GM12874 (cell line): Measurements from ENCODE around the gene MYL9.

Experiments
- TF ChIP-seq, protein P1 (sequence below): IDR thresholded peaks from 2 replicates; pipeline ENCODE4 v1.5.1; 2011; ENCODE audit warnings: low read depth, mild to moderate bottlenecking, control low read depth, low read length, moderate library complexity; ENCODE audit not compliant: insufficient read depth

MYL9 gene

DNA sequence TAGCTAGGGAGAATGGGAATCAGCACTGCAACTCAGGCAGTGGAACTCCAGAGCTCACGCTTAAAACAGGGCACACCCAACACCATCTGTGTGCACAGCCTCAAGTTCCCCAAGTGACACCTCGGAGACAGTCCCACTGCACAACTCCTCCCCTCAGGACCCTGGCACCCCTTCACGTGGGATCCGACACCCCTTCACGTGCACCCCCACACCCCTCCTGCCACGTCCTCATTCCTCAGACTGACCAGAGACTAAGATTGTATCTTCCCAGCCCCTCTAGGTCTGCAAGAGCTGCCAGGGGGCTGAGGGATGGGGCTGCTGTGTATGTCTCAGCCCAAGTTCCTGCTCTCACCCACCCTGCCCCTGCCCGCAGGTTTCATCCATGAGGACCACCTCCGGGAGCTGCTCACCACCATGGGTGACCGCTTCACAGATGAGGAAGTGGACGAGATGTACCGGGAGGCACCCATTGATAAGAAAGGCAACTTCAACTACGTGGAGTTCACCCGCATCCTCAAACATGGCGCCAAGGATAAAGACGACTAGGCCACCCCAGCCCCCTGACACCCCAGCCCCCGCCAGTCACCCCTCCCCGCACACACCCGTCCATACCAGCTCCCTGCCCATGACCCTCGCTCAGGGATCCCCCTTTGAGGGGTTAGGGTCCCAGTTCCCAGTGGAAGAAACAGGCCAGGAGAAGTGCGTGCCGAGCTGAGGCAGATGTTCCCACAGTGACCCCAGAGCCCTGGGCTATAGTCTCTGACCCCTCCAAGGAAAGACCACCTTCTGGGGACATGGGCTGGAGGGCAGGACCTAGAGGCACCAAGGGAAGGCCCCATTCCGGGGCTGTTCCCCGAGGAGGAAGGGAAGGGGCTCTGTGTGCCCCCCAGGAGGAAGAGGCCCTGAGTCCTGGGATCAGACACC is 7.6 kb downstream of the MYL9 start:
- TF ChIP-seq, protein P1, sequence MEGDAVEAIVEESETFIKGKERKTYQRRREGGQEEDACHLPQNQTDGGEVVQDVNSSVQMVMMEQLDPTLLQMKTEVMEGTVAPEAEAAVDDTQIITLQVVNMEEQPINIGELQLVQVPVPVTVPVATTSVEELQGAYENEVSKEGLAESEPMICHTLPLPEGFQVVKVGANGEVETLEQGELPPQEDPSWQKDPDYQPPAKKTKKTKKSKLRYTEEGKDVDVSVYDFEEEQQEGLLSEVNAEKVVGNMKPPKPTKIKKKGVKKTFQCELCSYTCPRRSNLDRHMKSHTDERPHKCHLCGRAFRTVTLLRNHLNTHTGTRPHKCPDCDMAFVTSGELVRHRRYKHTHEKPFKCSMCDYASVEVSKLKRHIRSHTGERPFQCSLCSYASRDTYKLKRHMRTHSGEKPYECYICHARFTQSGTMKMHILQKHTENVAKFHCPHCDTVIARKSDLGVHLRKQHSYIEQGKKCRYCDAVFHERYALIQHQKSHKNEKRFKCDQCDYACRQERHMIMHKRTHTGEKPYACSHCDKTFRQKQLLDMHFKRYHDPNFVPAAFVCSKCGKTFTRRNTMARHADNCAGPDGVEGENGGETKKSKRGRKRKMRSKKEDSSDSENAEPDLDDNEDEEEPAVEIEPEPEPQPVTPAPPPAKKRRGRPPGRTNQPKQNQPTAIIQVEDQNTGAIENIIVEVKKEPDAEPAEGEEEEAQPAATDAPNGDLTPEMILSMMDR: no peak

DNA sequence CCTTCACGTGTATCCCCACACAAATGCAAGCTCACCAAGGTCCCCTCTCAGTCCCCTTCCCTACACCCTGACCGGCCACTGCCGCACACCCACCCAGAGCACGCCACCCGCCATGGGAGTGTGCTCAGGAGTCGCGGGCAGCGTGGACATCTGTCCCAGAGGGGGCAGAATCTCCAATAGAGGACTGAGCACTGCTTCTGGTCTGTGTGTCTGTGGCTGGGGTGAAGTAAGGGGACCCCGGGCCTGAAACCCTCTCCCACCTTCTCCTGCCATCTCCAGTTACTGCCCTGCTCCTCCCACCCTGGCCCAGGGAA is 8.3 kb downstream of the MYL9 start:
- TF ChIP-seq, protein P1: no peak

DNA sequence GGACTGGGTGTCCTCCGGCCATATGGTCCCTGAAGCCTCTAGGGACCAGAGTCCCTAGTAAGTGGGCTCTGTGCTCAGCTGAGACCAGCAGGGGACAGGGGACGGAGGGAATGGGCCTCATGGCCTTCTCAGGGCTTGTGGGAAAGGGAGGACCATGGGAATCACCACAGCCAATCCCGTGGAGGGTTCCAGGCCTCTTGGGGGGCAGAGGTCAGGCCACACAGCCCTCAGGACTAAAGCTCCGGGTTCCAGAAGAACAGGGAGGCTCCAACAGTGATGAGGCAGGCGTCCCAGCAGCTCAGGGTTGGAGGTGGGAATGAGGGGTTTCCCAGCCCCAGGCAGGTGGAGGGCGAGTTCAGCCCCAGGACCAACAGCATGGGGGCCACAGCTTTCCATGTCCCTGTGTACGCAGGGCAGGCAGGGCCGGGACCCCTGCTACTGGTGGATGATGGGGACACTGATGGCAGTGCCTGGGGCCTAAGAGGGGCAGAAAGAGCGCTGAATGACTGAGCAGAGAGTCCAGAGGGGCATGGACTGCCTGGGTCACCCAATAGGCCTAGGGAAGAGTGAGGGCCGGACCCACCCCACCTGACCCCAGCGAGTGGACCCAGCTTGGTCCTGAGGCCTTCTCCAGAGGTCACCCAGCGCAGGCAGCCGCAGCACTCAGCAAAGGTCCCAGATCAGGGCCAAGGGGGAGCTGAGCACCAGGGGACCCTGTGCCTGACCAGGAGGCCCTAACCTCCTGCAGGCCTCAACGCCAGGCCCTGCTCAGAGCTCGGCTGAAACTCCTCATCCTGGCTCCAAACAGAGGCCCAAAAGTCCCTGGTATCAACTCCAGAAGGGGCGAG is 8.8 kb downstream of the MYL9 start:
- TF ChIP-seq, protein P1: no peak

GRCh38 chr20:36550790-36551299 is 9.5 kb downstream of the MYL9 start:
- TF ChIP-seq, protein P1: no peak

GRCh38 chr20:36555248-36555647 is 13.9 kb downstream of the MYL9 start:
- TF ChIP-seq, protein P1: no peak

DNA sequence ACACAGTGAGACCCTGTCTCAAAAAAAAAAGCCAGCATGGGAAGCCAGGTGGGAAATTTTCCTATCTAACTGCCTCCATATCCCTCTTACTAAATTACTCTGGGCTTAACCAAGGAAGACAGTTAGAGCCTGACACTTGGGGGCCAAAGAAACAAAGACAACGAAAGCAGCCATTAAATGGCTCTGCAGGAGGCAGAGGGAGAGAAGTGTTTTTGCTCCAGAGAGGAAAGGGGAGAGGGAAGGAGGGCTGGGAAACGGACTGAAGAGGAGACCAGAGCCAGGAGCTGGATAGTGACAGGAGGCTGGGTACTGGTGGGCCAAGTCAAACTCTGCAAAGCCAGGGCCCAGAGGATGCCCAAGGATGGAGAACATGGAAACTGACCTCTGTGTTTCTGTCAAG is 21.4 kb downstream of the MYL9 start:
- TF ChIP-seq, protein P1: no peak

DNA sequence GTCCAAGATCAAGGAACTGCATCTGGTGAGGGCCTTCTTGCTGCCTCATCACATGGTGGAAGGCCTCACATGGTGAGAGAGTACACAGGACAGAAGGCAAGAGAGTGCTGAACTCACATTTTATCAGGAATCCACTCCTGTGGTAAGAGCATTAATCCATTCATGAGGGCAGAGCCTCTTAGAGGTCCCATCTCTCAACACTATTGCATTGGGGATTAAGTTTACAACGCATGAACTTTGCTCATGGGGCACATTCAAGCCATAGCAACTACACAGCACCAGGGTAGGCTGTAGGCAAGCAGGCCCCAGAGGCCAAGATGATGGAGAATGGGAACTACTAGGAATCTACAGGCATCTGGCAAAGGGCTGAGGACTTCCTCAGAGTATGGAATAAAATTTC is 22.1 kb downstream of the MYL9 start:
- TF ChIP-seq, protein P1: no peak
